HL-60/S4 treated with retinoic acid at 250 ng/mL for 4 days and 3 days (cell line): ENCODE results near the gene CEP170.
"Not testable (repeated sequence)": the region's sequence is repeated elsewhere in the genome, so short reads cannot be mapped to it uniquely, and the experiment has no call there.

Experiments
- in situ Hi-C: fragments of 300-500 bp; cut with MboI; formaldehyde crosslinking; loops from 2 replicates; pipeline ENCODE4 v1.7.0; 2022; ENCODE audit warnings: low sequenced_read_pairs

Gene CEP170

DNA sequence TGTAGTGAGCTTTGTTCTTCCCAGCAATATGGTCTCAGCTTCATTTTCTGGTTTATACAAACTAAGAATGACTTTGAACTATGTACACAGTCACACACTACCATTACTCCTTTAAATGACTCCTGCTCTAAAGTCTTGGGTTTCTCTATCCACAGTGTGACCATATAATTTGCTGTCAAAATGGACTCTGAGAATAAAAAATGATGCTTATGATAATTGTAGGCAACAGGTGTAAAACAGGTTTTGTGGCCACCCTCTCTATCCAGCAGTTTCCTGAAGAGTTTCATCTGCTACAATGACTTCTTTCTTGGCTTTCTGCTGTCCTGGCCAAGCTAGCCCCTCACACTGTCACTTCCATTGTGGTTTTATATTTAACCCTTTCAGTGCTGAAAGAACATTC is 71.4 kb downstream of the CEP170 start:
- in situ Hi-C loops, result not testable (repeated sequence)

DNA sequence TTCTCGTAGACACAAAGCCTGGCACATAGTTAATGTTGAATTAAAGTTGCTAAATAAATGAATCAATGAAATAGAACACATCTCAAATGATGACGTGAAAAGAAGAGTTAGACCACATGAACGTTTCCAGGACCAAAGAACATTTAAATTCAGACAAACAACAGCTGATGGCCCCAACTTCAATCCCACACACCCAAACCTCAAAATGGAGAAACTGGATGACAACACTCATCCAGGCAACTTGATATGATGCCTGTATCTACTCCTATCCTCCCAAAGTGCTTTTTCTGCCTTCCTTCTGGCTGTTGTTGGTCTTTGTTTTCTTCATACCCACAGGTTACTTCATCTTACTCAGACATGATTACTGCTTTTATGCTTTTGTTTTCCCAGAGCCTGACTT is 71.9 kb downstream of the CEP170 start:
- in situ Hi-C loops, result not testable (repeated sequence)

DNA sequence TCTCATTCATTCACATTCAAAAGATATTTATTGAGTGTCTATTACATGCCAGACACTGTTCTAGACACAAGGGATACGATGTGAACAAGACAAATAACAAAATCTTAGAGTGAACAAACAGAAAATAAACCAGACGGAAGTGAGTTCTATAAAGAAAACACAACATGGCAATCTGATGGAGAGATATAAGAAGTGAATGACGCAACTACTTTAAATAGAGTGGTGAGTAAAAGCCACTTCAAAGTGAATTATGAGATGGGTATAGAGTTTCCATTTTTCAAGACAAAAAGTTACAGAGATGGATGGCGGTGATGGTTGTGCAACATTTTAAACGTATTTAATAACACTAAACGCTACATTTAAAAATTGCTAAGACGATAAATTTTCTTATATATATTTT is 75.4 kb downstream of the CEP170 start:
- in situ Hi-C loops, result no loop called here

DNA sequence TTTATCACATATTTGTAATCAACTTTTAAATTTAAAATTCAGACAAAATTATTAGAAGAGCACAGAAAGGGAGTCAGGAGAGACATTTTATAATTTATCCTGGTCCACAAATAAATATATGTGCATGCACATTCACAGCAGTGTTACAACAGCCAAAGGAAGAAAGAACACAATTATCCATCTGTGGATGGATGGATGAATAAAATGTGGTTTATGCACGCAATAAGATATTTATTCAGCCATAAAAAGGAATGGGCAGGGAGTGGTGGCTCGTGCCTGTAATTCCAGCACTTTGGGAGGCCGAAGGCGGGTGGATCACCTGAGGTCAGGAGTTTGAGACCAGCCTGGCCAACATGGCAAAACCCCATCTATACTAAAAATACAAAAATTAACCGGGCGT is 77.3 kb downstream of the CEP170 start:
- in situ Hi-C loops, result not testable (repeated sequence)

DNA sequence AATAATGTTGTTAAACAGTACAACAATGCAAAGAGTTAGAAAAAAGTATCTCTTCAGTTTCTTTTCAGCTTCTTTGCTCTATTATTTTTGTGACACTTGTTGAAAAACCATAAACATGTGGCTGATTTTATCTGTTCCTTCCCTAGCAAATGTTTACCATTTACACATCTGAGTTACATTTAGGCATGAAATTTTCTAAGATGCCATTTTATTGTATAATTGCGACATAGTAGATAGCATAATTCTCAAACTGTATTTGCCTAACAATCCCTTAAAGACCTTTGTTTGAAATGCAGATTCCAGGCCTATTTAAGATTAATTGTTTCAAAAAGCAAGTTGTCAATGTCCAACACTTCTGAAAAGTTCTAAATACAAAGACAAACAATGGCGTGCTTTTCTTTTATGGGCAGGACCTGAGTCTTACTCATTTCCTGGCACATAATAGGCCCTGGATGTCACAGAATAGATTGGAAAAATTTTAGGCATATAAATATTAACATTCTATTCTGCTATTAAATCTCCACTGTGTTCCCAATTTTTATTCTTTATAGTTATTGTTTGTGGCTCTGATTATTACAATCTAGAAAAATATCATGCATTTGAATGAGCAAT is 81.2 kb downstream of the CEP170 start:
- in situ Hi-C loops, result not testable (repeated sequence)

DNA sequence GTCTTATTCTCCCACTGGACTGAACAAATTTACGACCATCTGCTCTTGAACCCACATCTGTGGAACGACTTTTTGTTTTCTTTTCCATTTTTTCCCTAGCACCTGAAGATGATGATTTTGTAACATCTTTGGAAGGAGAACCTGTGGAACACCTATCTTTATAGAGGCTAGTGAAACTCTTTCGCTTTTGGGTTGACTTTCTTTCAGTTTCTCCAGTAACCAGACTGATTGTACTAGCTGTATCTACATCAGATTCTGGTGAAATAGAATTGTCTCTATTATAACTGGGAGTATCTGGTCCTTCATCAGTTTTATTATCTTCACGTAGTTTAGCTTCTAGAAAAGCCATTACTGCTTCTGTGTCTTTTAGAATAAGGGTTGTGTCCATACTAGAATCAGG is 90.2 kb downstream of the CEP170 start:
- in situ Hi-C loops, result not testable (repeated sequence)

DNA sequence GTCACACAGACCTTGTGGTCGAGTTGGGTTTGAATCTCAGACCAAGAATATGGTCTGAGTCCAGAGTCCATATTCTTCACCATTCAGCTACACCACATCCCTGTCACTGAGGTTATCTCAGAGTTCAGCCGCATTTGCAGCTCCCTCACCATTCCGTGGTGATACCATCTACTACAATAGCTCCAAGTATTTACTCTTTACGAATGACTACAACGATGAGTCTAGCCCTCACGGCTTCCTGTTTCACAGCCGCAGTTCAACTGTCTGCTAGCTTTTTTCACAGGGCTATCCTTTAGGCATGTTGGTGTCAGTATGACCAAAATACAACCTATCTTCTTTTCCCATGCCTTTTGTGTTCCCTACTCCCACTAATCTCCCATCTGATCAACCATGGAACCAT is 104.2 kb downstream of the CEP170 start:
- in situ Hi-C loops, result not testable (repeated sequence)

DNA sequence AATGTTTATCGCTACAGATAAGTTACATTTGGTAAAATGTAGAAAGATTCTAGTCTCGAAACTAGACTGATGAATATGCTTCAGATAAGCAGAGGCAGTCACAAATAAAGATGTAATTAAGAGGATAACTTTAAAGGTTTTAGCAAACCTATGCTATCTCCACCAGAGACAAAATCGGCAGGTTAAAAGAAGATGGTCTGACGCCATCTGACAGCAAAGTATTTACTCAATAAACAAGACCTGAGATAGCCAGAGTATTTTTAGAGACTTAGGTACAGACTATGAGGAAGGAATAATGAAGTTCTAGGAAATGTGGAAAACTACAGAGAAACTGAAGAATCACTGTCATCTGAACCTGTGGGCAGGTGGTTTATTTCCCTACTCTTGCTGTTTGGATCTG is 106.0 kb downstream of the CEP170 start:
- in situ Hi-C loops, result not testable (repeated sequence)

DNA sequence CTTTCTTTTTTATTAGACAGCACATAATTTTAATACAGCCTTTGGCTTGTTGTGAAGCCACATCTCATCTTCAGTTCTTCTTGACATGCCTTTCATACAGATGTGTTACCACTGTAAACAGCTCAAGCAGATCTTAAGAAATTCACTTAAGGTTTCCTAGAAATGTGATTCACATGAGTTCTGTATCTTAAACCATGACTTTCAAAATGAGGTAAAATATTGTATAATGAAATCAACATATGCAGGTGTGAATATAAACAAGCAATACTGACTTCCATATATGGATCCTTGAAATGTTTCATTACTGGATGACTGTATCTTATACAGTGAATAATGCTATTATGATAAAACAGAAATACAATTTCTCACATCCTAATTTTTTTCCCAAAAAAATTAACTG is 107.7 kb downstream of the CEP170 start:
- in situ Hi-C loops, result not testable (repeated sequence)

- in situ Hi-C loops, result not testable (repeated sequence)
Measured at GRCh38 chr1:243140498-243140897, 114.6 kb downstream of the CEP170 start.

GRCh38 chr1:243122876-243123409 is 132.1 kb downstream of the CEP170 start:
- in situ Hi-C loops, result not testable (repeated sequence)

DNA sequence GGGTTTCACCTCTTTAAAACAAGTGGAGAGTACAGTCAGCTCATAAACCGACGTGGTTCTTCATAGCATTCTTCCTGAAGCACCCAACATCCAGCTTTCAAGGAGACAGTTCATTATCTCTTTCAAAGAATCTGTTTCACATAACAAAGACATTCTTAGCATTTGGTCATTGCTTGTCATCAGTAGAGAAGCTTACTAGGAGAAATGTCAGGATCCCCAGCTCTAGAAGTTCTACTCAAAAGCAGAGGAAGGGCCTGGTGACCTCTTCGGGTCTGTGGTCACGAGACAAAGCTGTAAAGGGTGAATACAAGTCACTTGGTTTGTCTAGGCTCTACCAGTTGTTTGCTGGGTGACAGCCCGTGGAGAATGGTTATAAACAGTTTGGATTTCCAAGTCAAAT is 133.1 kb downstream of the CEP170 start:
- in situ Hi-C loops, result not testable (repeated sequence)

GRCh38 chr1:243118601-243119322 is 136.3 kb downstream of the CEP170 start:
- in situ Hi-C loops, result not testable (repeated sequence)

DNA sequence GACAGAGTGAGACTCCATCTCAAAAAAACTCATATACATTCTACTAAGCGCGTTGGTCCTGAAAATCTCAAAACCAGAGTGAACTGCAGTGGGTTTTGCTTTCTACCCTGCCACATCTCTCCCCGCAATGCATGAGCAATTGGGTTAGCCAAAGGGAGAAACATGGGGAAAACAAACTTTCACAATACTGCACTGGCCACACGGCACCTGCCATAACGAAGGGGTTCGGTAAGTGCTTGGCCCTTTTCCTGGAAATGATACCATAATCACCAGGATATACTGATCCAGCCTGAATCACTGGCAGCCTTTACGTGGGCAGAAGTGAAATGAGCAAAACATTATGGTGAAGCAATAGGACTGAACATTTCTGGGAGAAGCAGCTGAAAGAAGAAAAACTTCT is 138.9 kb downstream of the CEP170 start:
- in situ Hi-C loops, result not testable (repeated sequence)

DNA sequence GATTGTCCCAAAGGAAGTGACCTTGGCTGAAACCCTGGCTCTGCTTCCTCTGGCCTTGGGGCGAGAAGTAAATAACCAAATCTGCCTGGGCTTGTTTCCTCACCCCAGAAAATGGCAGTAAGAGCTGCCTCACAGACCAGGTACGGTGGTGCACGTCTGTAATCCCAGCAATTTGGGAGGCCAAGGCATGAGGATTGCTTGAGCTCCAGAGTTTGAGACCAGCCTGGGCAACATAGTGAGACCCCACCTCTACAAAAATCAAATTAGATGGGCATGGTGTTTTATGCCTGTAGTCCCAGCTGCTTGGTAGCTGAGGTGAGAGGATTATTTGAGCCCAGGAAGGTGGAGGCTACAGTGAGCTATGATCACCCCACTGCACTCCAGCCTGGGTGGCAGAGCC is 140.3 kb downstream of the CEP170 start:
- in situ Hi-C loops, result not testable (repeated sequence)

GRCh38 chr1:243114059-243114713 is 140.9 kb downstream of the CEP170 start:
- in situ Hi-C loops, result not testable (repeated sequence)

GRCh38 chr1:243107171-243107570 is 147.9 kb downstream of the CEP170 start:
- in situ Hi-C loops, result not testable (repeated sequence)

GRCh38 chr1:243105652-243106332 is 149.3 kb downstream of the CEP170 start:
- in situ Hi-C loops, result not testable (repeated sequence)

DNA sequence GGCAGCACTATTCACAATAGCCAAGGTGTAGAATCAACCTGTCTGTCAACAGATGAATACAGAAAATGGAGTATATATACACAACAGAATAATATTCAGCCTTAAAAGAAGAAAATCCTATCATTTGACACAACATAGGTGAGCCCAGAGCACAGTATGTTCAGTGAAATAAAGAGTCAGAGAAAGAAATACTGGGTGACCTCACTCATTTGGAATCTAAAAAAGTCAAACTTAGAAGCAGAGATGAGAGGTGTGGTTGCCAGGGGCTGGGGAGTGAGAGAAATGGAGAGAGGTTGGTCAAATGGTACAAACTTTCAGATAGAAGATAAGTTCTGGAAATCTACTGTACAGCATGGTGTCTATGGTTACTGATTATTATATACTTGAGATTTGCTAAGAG is 150.0 kb downstream of the CEP170 start:
- in situ Hi-C loops, result not testable (repeated sequence)

- in situ Hi-C loops, result not testable (repeated sequence)
Measured at GRCh38 chr1:243104452-243104851, 150.6 kb downstream of the CEP170 start.

DNA sequence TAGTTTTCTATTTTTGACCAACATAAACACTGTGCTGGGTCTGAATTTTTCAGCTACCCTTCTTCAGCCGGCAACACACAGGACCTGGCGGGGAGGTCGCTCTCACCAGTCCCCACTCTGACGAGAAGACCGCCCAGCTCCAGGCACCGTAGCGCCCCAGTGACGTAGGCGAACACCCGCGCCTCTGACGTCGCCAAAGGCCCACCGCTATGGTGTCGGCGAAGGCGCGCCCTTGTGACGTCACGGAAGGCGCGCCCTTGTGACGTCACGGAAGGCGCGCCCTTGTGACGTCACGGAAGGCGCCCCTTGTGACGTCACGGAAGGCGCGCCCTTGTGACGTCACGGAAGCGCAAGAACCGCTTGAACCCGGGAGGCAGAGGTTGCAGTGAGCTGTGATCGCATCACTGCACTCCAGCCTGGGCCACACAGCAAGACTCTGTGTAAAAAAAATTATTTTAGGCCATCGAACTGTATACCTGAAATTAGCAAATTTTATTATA is 153.5 kb downstream of the CEP170 start:
- in situ Hi-C loops, result not testable (repeated sequence)
